Ovary (tissue), 3 donors: ENCODE measurements around the gene SERPINB12.

Source experiments
- POLR2A ChIP-seq: fragments of 450-650 bp; IDR thresholded peaks from one replicate; pipeline ENCODE4 v1.6.1; 2017; ENCODE audit warnings: antibody characterized with exemption, mild to moderate bottlenecking, moderate library complexity
- TF ChIP-seq, protein P1 (sequence below), 3 donors: fragments of 450-650 bp in 2 of 3; fragments of 200-600 bp in 1 of 3; IDR thresholded peaks; one replicate each; pipeline versions ENCODE4 v1.5.1 to v1.8.0; 2016 to 2022; ENCODE audit warnings: antibody characterized with exemption in 3 of 3, mild to moderate bottlenecking in 1 of 3
- donor health status: DM: no; HTN: no; CAD: no.

GRCh38 chr18:63617915-63618234, 75.7 kb downstream of the SERPINB12 start:
- TF ChIP-seq, protein P1, sequence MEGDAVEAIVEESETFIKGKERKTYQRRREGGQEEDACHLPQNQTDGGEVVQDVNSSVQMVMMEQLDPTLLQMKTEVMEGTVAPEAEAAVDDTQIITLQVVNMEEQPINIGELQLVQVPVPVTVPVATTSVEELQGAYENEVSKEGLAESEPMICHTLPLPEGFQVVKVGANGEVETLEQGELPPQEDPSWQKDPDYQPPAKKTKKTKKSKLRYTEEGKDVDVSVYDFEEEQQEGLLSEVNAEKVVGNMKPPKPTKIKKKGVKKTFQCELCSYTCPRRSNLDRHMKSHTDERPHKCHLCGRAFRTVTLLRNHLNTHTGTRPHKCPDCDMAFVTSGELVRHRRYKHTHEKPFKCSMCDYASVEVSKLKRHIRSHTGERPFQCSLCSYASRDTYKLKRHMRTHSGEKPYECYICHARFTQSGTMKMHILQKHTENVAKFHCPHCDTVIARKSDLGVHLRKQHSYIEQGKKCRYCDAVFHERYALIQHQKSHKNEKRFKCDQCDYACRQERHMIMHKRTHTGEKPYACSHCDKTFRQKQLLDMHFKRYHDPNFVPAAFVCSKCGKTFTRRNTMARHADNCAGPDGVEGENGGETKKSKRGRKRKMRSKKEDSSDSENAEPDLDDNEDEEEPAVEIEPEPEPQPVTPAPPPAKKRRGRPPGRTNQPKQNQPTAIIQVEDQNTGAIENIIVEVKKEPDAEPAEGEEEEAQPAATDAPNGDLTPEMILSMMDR (IDR thresholded peaks at IDR 0.05), result no peak
- TF ChIP-seq POLR2A, result no peak
